HepG2 (cell line): ENCODE data around the gene DALRD3. TPM values are rescaled to one million over a fixed set of nuclear protein-coding genes. Genes with fewer than 3 reads are reported as not detected.
A peak's percentile ranks its signal among the peaks of the same experiment; 100 is the strongest.

Experiments used
- AGO1 ChIP-seq: fragments of 200-400 bp; formaldehyde crosslinking; IDR thresholded peaks from 2 replicates; pipeline ENCODE4 v1.6.1; 2017; ENCODE audit warnings: mild to moderate bottlenecking, low read depth, low read length, moderate library complexity; ENCODE audit not compliant: poor library complexity, severe bottlenecking
- BRF2 ChIP-seq: sonication (generic); formaldehyde crosslinking; IDR thresholded peaks from 2 replicates; pipeline ENCODE4 v1.8.1; 2022; ENCODE audit warnings: mild to moderate bottlenecking, missing genetic modification reagents
- FOXM1 ChIP-seq: sonication (generic); formaldehyde crosslinking; IDR thresholded peaks from 2 replicates; pipeline ENCODE4 v1.5.0; 2020; ENCODE audit warnings: missing genetic modification reagents
- KLF11 ChIP-seq: IDR thresholded peaks from 2 replicates; pipeline ENCODE4 v1.6.1; 2016; ENCODE audit warnings: missing compliant biosample characterization
- MNT ChIP-seq: fragments of 450-650 bp; IDR thresholded peaks from 2 replicates; pipeline ENCODE4 v1.6.1; 2016
- MXI1 ChIP-seq: IDR thresholded peaks from 3 replicates; pipeline ENCODE4 v1.6.1; 2012; ENCODE audit warnings: low read depth, low read length, inconsistent platforms, borderline replicate concordance
- PCBP2 ChIP-seq: fragments of 200-400 bp; formaldehyde crosslinking; optimal IDR thresholded peaks from 2 replicates; pipeline ENCODE3; 2018; ENCODE audit warnings: low read length, low read depth; ENCODE audit not compliant: poor library complexity, severe bottlenecking
- ZBTB25 ChIP-seq: IDR thresholded peaks from 2 replicates; pipeline ENCODE4 v1.6.1; 2018; ENCODE audit warnings: missing genetic modification reagents
- ZC3H4 ChIP-seq: sonication (generic); formaldehyde crosslinking; IDR thresholded peaks from 2 replicates; pipeline ENCODE4 v1.4.0; 2020; ENCODE audit warnings: missing genetic modification reagents, borderline replicate concordance
- ZFX ChIP-seq: sonication (generic); formaldehyde crosslinking; IDR thresholded peaks from 2 replicates; pipeline ENCODE4 v1.4.0; 2020; ENCODE audit warnings: mild to moderate bottlenecking, low read depth, missing genetic modification reagents, moderate library complexity
- ZNF644 ChIP-seq: IDR thresholded peaks from 2 replicates; pipeline ENCODE4 v1.6.1; 2016; ENCODE audit warnings: low read depth
- ZNF713 ChIP-seq: sonication (generic); formaldehyde crosslinking; IDR thresholded peaks from 2 replicates; pipeline ENCODE4 v1.4.0; 2020; ENCODE audit warnings: mild to moderate bottlenecking, missing genetic modification reagents
- ZNF766 ChIP-seq: sonication (generic); formaldehyde crosslinking; IDR thresholded peaks from 2 replicates; pipeline ENCODE4 v1.5.0; 2020; ENCODE audit warnings: missing genetic modification reagents, borderline replicate concordance
- ZNF879 ChIP-seq: sonication (generic); formaldehyde crosslinking; IDR thresholded peaks from 2 replicates; pipeline ENCODE4 v1.8.1; 2023; ENCODE audit warnings: missing genetic modification reagents
- ZSCAN12 ChIP-seq: sonication (generic); formaldehyde crosslinking; IDR thresholded peaks from 2 replicates; pipeline ENCODE4 v1.9.0; 2021; ENCODE audit warnings: mild to moderate bottlenecking, missing genetic modification reagents
- polyA plus RNA-seq, 8 experiments: library from polyadenylated mRNA; depleted of rRNA in 3 of 8; stranded (reverse) in 7 of 8; unstranded in 1 of 8; fragments of >200 nt; fragmentation: Illumina TruSeq in 4 of 8; extraction: Trizol in 4 of 8; gene quantifications; 2 replicates each; pipeline versions ENCODE4 v1.2.1 to v1.2.3, GENCODE V29; 2011 to 2016; ENCODE audit warnings: low read depth in 4 of 8, missing spikeins in 1 of 8, mixed read lengths in 1 of 8; ENCODE audit not compliant: insufficient read depth in 1 of 8
- total RNA-seq, 5 experiments: library from RNA; depleted of rRNA; stranded (reverse); fragments of >200 nt; fragmentation: Illumina TruSeq; extraction: Trizol; gene quantifications; 2 replicates each; pipeline ENCODE4 v1.2.3, GENCODE V29; 2016; ENCODE audit warnings: low read depth in 1 of 5
- TF ChIP-seq, protein P1 (sequence below): sonication (generic); formaldehyde crosslinking; IDR thresholded peaks from 2 replicates; pipeline ENCODE4 v1.8.0; 2022; ENCODE audit warnings: missing genetic modification reagents, mild to moderate bottlenecking, inconsistent platforms, borderline replicate concordance
- TF ChIP-seq, protein P2 (sequence below): sonication (generic); formaldehyde crosslinking; IDR thresholded peaks from 2 replicates; pipeline ENCODE4 v1.5.0; 2020; ENCODE audit warnings: missing genetic modification reagents
- TF ChIP-seq, protein P3 (sequence below): sonication (generic); formaldehyde crosslinking; IDR thresholded peaks from 2 replicates; pipeline ENCODE4 v1.5.0; 2020; ENCODE audit warnings: missing genetic modification reagents, mild to moderate bottlenecking, borderline replicate concordance
- TF ChIP-seq, protein P4 (sequence below): sonication (generic); formaldehyde crosslinking; IDR thresholded peaks from 2 replicates; pipeline ENCODE4 v1.4.0; 2020; ENCODE audit warnings: missing genetic modification reagents

Gene DALRD3
- total and polyA plus RNA-seq, 2 of the 13 experiments (the other 11 are each of a cell fraction or from before 2014, with no cell fraction given), result 19.9 to 36.5 TPM

- no peak for TF ChIP-seq BRF2 (CRISPR knock-in tag)
- no peak for TF ChIP-seq ZNF644
- peak; percentile 32 for TF ChIP-seq AGO1
- TF ChIP-seq ZNF713 (CRISPR knock-in tag), result no peak
- no peak for TF ChIP-seq KLF11 (CRISPR knock-in tag)
- TF ChIP-seq, protein P1, sequence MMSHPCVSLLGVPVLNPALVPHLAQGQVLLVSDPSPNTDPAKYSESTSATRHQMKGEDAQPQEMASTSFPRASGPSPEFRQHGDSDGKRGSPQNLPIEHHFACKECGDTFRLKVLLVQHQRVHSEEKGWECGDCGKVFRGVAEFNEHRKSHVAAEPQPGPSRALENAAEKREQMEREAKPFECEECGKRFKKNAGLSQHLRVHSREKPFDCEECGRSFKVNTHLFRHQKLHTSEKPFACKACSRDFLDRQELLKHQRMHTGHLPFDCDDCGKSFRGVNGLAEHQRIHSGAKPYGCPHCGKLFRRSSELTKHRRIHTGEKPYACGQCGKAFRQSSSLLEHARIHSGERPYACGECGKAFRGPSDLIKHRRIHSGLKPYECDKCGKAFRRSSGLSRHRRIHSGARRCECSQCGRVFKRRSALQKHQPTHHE (CRISPR knock-in tag), result peak; percentile 95; the same call in 1 of the 2 replicates
- no peak for TF ChIP-seq MNT
- TF ChIP-seq ZBTB25, result peak; percentile 91; the same call in 1 of the 2 replicates
- peak; percentile 61; the same call in 1 of the 2 replicates for TF ChIP-seq ZNF766 (CRISPR knock-in tag)
- 0 out of 2 replicates have a peak, but pooled peaks have one; percentile 21 for TF ChIP-seq ZSCAN12
- TF ChIP-seq FOXM1 (CRISPR knock-in tag), result 0 out of 2 replicates have a peak, but pooled peaks have one; percentile 37
- TF ChIP-seq, protein P2, sequence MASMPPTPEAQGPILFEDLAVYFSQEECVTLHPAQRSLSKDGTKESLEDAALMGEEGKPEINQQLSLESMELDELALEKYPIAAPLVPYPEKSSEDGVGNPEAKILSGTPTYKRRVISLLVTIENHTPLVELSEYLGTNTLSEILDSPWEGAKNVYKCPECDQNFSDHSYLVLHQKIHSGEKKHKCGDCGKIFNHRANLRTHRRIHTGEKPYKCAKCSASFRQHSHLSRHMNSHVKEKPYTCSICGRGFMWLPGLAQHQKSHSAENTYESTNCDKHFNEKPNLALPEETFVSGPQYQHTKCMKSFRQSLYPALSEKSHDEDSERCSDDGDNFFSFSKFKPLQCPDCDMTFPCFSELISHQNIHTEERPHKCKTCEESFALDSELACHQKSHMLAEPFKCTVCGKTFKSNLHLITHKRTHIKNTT (CRISPR knock-in tag), result no peak
- TF ChIP-seq, protein P3, sequence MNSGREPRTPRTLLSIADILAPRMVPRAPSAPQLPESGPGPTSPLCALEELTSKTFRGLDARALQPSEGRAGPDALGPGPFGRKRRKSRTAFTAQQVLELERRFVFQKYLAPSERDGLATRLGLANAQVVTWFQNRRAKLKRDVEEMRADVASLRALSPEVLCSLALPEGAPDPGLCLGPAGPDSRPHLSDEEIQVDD (CRISPR knock-in tag), result no peak
- no peak for TF ChIP-seq PCBP2
- TF ChIP-seq MXI1, result peak; percentile 64; the same call in 2 of the 3 replicates
- 0 out of 2 replicates have a peak, but pooled peaks have one; percentile 38 for TF ChIP-seq ZNF879 (CRISPR knock-in tag)
- peak; percentile 74; the same call in 1 of the 2 replicates for TF ChIP-seq ZFX (CRISPR knock-in tag)
- TF ChIP-seq, protein P4, sequence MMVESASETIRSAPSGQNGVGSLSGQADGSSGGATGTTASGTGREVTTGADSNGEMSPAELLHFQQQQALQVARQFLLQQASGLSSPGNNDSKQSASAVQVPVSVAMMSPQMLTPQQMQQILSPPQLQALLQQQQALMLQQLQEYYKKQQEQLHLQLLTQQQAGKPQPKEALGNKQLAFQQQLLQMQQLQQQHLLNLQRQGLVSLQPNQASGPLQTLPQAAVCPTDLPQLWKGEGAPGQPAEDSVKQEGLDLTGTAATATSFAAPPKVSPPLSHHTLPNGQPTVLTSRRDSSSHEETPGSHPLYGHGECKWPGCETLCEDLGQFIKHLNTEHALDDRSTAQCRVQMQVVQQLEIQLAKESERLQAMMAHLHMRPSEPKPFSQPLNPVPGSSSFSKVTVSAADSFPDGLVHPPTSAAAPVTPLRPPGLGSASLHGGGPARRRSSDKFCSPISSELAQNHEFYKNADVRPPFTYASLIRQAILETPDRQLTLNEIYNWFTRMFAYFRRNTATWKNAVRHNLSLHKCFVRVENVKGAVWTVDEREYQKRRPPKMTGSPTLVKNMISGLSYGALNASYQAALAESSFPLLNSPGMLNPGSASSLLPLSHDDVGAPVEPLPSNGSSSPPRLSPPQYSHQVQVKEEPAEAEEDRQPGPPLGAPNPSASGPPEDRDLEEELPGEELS (CRISPR knock-in tag), result peak; percentile 43
- TF ChIP-seq ZC3H4 (CRISPR knock-in tag), result no peak
Measured at GRCh38 chr3:49021813-49022687, 3.7 kb upstream of the DALRD3 start, which contains the start of gene NDUFAF3 (continued).
